PC-9 (cell line): Measurements from ENCODE around the gene ALPK3.

Source experiments
- CTCF ChIP-seq: fragments of 200-600 bp; sonication (generic); conservative IDR thresholded peaks from 2 replicates; pipeline ENCODE4 v1.6.1; 2017; ENCODE audit warnings: mixed run types, antibody characterized with exemption, mild to moderate bottlenecking, moderate library complexity
- EZH2 ChIP-seq: fragments of 200-600 bp; sonication (generic); IDR thresholded peaks from 2 replicates; pipeline ENCODE4 v1.8.0; 2017; ENCODE audit warnings: antibody characterized with exemption, low read depth

GRCh38 chr15:84831028-84831427 is 13.9 kb downstream of the ALPK3 start:
- TF ChIP-seq CTCF (no peak), EZH2 (no peak)
